Lung microvascular endothelial cell (primary cell): ENCODE measurements around the gene MARK3. TPM values are rescaled to one million over a fixed set of nuclear protein-coding genes. Genes with fewer than 3 reads are reported as not detected.
A peak's percentile ranks its signal among the peaks of the same experiment; 100 is the strongest.

Experiments used
- DNase-seq, 2 donors: peaks; one replicate each; pipeline versions ENCODE4 v3.0.0 to v3.0.0-alpha.2; 2010; ENCODE audit warnings: low read depth in 2 of 2
- total RNA-seq: library from RNA; depleted of rRNA; stranded (reverse); fragments of >200 nt; gene quantifications from 2 replicates; pipeline ENCODE4 v1.2.1, GENCODE V29; 2014

Gene MARK3
- total RNA-seq, 1 donor from 2014 or later, result 49.4 TPM

GRCh38 chr14:103535081-103535890, 150.1 kb downstream of the MARK3 start:
- no peak for DNase-seq

GRCh38 chr14:103535891-103536565, 150.8 kb downstream of the MARK3 start:
- DNase-seq, result no peak

- no peak for DNase-seq
Measured at GRCh38 chr14:103536693-103537092, 151.5 kb downstream of the MARK3 start.

GRCh38 chr14:103537175-103537990, 152.2 kb downstream of the MARK3 start:
- DNase-seq, result no peak

GRCh38 chr14:103538291-103539055, 153.3 kb downstream of the MARK3 start:
- no peak for DNase-seq

- no peak for DNase-seq
Measured at GRCh38 chr14:103539056-103539825, 154.0 kb downstream of the MARK3 start.

GRCh38 chr14:103540821-103541708, 155.8 kb downstream of the MARK3 start:
- no peak for DNase-seq

GRCh38 chr14:103541709-103542604, 156.7 kb downstream of the MARK3 start:
- DNase-seq, result no peak

GRCh38 chr14:103542605-103543088, 157.4 kb downstream of the MARK3 start:
- DNase-seq, result no peak

GRCh38 chr14:103543140-103543539, 157.9 kb downstream of the MARK3 start:
- no peak for DNase-seq

- DNase-seq, result no peak
Measured at GRCh38 chr14:103543721-103544387, 158.6 kb downstream of the MARK3 start.

GRCh38 chr14:103544388-103545218, 159.4 kb downstream of the MARK3 start:
- DNase-seq, result peak in 1 of 2 donors; percentile 39

- DNase-seq, result no peak
Measured at GRCh38 chr14:103545219-103545914, 160.2 kb downstream of the MARK3 start.

- DNase-seq, result no peak
Measured at GRCh38 chr14:103545915-103546651, 160.9 kb downstream of the MARK3 start.

GRCh38 chr14:103546652-103547454, 161.6 kb downstream of the MARK3 start:
- DNase-seq, result peak; percentile 51 to 69
